Breast epithelium (tissue), 4 donors: ENCODE data around the gene PAMR1. TPM values are rescaled to one million over a fixed set of nuclear protein-coding genes. Genes with fewer than 3 reads are reported as not detected.
A peak's percentile ranks its signal among the peaks of the same experiment; 100 is the strongest.

Experiments used
- DNase-seq, 2 donors: peaks; one replicate each; pipeline ENCODE4 v3.0.0-alpha.2; 2019; ENCODE audit warnings: low spot score in 2 of 2
- H3K27ac ChIP-seq, 2 donors: fragments of 200-600 bp; sonication (generic) in 1 of 2; one replicate each; pipeline ENCODE4 v1.5.1; 2016 to 2019; ENCODE audit warnings: mild to moderate bottlenecking in 1 of 2
- H3K27me3 ChIP-seq, 2 donors: fragments of 200-600 bp; sonication (generic) in 1 of 2; one replicate each; pipeline versions ENCODE4 v1.5.1 to v1.6.0; 2017 to 2019; ENCODE audit warnings: control low read depth in 1 of 2, mild to moderate bottlenecking in 1 of 2
- H3K36me3 ChIP-seq: fragments of 200-600 bp; one replicate; pipeline ENCODE4 v1.5.1; 2019
- H3K4me1 ChIP-seq, 2 donors: fragments of 200-600 bp; sonication (generic); one replicate each; pipeline ENCODE4 v1.5.1; 2016 to 2019; ENCODE audit warnings: control low read depth in 1 of 2
- H3K4me3 ChIP-seq, 3 donors: fragments of 200-600 bp; sonication (generic); 1 replicate in 2 of 3; 2 replicates in 1 of 3; pipeline ENCODE4 v1.5.1; 2016 to 2019; ENCODE audit warnings: mild to moderate bottlenecking in 3 of 3, moderate library complexity in 2 of 3
- H3K9me3 ChIP-seq, 2 donors: fragments of 200-600 bp; sonication (generic) in 1 of 2; one replicate each; pipeline ENCODE4 v1.5.1; 2016 to 2019; ENCODE audit warnings: control low read depth in 1 of 2
- POLR2A ChIP-seq: fragments of 450-650 bp; IDR thresholded peaks from one replicate; pipeline ENCODE4 v1.6.1; 2016; ENCODE audit warnings: antibody characterized with exemption, mild to moderate bottlenecking, moderate library complexity
- POLR2AphosphoS5 ChIP-seq, 3 donors: sonication (generic); formaldehyde crosslinking; IDR thresholded peaks; one replicate each; pipeline ENCODE4 v1.6.1; 2017; ENCODE audit warnings: antibody characterized with exemption in 3 of 3
- intact Hi-C: fragments of 100-400 bp; cut with DNase I; formaldehyde crosslinking; loops from one replicate; pipeline ENCODE4 v1.15.1; 2023; ENCODE audit warnings: low total_unique reads
- total RNA-seq, 3 donors: library from RNA; depleted of rRNA; stranded (reverse); fragments of >200 nt; gene quantifications; one replicate each; pipeline ENCODE4 v1.1.0, GENCODE V29; 2016
- TF ChIP-seq, protein P1 (sequence below), 3 donors: fragments of 450-650 bp; IDR thresholded peaks; one replicate each; pipeline ENCODE4 v1.5.1; 2016 to 2017; ENCODE audit warnings: antibody characterized with exemption in 3 of 3, mild to moderate bottlenecking in 3 of 3, moderate library complexity in 3 of 3

PAMR1 gene
- total RNA-seq, 3 donors from 2014 or later, result 8.8 to 36.4 (median 11.3) TPM

DNA sequence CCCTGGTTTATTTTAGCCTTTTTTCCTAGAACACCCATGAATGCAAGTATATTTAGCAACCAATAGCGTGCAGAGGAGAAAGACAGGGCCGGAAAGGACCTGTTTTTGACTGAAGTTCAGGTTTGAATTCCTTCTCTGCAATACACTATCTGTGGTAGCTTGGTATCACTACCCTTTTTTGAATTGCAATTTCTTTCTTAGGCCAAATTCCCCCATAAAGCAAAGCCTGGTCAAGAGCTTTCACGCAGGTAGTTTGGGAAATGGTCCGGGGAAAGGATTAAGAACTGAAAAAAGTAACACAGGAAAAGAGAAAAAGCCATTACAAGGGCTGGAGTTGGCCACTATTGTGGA lies 38.8 kb upstream of the PAMR1 start:
- no peak for DNase-seq
- Histone ChIP-seq H3K9me3 (no peaks in the 10 kb centered on the region), H3K4me3 (no peak overlapping the region), H3K27ac (peak overlapping the region in 1 of 2 donors; percentile 55), H3K36me3 (no peaks in the 10 kb centered on the region), H3K4me1 (no peaks in the 10 kb centered on the region), H3K27me3 (no peaks in the 10 kb centered on the region)
- TF ChIP-seq POLR2A (no peak), POLR2AphosphoS5 (IDR thresholded peaks at IDR 0.05) (no peak)
- TF ChIP-seq, protein P1, sequence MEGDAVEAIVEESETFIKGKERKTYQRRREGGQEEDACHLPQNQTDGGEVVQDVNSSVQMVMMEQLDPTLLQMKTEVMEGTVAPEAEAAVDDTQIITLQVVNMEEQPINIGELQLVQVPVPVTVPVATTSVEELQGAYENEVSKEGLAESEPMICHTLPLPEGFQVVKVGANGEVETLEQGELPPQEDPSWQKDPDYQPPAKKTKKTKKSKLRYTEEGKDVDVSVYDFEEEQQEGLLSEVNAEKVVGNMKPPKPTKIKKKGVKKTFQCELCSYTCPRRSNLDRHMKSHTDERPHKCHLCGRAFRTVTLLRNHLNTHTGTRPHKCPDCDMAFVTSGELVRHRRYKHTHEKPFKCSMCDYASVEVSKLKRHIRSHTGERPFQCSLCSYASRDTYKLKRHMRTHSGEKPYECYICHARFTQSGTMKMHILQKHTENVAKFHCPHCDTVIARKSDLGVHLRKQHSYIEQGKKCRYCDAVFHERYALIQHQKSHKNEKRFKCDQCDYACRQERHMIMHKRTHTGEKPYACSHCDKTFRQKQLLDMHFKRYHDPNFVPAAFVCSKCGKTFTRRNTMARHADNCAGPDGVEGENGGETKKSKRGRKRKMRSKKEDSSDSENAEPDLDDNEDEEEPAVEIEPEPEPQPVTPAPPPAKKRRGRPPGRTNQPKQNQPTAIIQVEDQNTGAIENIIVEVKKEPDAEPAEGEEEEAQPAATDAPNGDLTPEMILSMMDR (IDR thresholded peaks at IDR 0.05), result no peak
- intact Hi-C loops, result no loop called here

DNA sequence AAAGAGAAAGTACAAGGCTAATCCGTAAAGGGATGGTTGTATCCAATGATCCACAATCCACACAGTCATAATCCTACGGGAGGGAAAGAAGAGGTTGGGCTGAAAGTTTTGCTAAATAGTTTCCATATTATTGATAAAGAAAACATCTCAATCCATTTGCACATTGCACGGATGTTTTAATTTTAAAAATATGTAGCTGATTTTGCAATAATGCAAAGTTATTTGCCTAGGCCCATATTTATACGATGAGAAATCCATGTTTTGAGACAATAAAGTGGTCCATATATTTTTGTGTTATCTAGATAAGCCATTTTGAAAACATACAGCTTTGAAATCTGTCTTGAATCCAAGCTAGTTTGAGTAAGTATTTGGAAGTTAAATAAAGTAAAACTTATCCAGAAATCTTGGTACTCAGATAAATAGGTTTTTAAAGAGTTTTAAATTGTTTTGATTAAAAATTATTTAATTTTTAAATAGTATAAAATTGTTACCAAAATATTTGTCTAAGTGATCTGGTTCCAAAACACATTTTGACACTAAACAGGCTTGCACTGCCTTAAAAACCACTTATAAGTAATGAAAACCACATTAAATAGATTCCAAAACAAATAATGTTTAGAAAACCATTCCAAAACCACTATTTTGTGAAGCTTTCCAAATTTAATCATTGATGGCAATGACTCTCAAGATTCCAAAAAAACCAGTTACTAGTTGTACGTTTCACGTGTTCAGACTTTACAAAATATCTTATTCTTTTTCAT lies 38.2 kb upstream of the PAMR1 start:
- Histone ChIP-seq H3K27ac (no peak overlapping the region), H3K4me3 (no peak overlapping the region), H3K4me1 (no peaks in the 10 kb centered on the region), H3K36me3 (no peaks in the 10 kb centered on the region), H3K27me3 (no peaks in the 10 kb centered on the region), H3K9me3 (no peaks in the 10 kb centered on the region)
- intact Hi-C loops, result no loop called here
- TF ChIP-seq POLR2AphosphoS5 (IDR thresholded peaks at IDR 0.05), result no peak
- TF ChIP-seq, protein P1 (IDR thresholded peaks at IDR 0.05), result no peak
- no peak for TF ChIP-seq POLR2A
- no peak for DNase-seq

DNA sequence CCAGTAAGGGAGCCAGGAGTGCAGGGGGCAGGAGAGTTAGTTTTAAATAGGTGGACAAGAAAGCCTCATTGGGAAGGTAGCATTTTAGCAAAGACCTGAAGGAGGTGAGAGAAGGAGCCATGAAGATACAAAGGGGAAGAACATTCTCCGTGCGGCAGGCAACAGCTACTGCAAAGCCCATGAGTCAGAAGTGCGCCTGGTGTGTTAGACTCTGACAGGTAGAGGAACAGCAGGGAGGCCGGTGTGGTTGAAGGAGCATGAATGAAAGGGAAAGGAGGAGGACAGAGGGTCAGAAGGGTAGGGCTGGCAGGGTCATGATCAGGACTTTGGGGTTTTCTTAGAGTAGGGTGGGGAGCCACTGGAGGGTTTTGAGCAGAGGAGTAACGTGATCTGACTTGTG lies 34.5 kb upstream of the PAMR1 start:
- Histone ChIP-seq H3K4me1 (no peaks in the 10 kb centered on the region), H3K36me3 (no peaks in the 10 kb centered on the region), H3K4me3 (no peak overlapping the region), H3K27me3 (no peaks in the 10 kb centered on the region), H3K27ac (no peak overlapping the region), H3K9me3 (no peaks in the 10 kb centered on the region)
- TF ChIP-seq, protein P1 (IDR thresholded peaks at IDR 0.05), result no peak
- TF ChIP-seq POLR2AphosphoS5 (IDR thresholded peaks at IDR 0.05) (no peak), POLR2A (no peak)
- intact Hi-C loops, result no loop called here
- no peak for DNase-seq

DNA sequence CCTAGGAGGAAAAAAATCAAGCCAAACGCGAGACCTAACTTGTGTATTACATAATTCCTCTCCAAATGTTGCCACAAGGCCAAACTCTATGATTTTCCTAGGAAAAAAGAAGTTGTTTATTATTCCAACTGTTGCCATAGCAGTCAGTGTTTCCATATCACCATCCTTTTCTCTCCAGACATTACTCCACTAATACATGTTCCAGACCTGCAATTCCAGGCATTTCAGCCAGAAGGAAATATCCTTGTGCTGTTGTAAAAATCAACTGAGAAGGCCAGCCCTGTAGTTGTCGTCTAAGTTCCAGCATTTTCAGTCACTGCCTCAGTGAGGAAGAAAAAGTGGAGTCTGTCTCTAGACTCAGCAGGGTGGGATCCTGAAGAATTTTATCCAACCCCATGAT lies 33.1 kb upstream of the PAMR1 start:
- Histone ChIP-seq H3K4me1 (no peaks in the 10 kb centered on the region), H3K4me3 (no peak overlapping the region), H3K27ac (peak overlapping the region; percentile 26 to 63), H3K9me3 (no peaks in the 10 kb centered on the region), H3K36me3 (no peaks in the 10 kb centered on the region), H3K27me3 (no peaks in the 10 kb centered on the region)
- no peak for DNase-seq
- intact Hi-C loops, result no loop called here
- TF ChIP-seq, protein P1 (IDR thresholded peaks at IDR 0.05), result peak in 2 of 3 donors; percentile 7 to 34
- no peak for TF ChIP-seq POLR2AphosphoS5 (IDR thresholded peaks at IDR 0.05)

DNA sequence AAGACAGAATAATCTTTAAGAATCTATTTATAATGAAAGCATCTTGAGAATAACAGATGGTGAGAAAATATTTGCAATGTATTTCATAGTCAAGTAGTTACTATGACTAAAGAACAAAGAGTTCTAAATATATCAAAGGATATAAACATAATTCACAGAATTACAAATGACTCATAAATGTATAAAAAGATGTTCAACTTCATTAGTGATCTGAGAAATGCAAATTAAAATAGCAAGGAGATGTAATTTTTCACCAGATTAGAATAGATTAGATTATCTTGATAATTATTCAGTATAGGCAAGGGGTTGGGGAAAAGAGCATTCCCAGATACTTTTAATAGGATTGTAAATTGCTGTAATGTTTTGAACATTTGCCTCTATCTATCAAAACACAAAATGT lies 30.1 kb upstream of the PAMR1 start:
- Histone ChIP-seq H3K27ac (no peak overlapping the region), H3K27me3 (no peaks in the 10 kb centered on the region), H3K4me1 (no peaks in the 10 kb centered on the region), H3K4me3 (no peak overlapping the region), H3K36me3 (no peaks in the 10 kb centered on the region), H3K9me3 (no peaks in the 10 kb centered on the region)
- intact Hi-C loops, result no loop called here
- TF ChIP-seq POLR2A (no peak), POLR2AphosphoS5 (IDR thresholded peaks at IDR 0.05) (no peak)
- TF ChIP-seq, protein P1 (IDR thresholded peaks at IDR 0.05), result no peak
- DNase-seq, result no peak
